MCF 10A (cell line): ENCODE results near the gene TRPM8. TPM values are rescaled to one million over a fixed set of nuclear protein-coding genes. Genes with fewer than 3 reads are reported as not detected.

Source experiments
- BruUV-seq: library from RNA; stranded (reverse); fragments of 400-500 nt; replicated peaks from 2 replicates; lab custom pipeline; 2021; lab: Mats Ljungman, UMichigan
- CTCF ChIA-PET: fragments of 300-600 bp; sonication (Branson Sonifier 250); formaldehyde crosslinking; extraction: SDS; loops from one replicate; lab custom pipeline; 2021; ENCODE audit warnings: antibody characterized with exemption, inconsistent platforms; lab: Yijun Ruan, JAX
- POLR2A ChIA-PET: fragments of 300-600, 350-650 bp; sonication (Branson Sonifier 250); formaldehyde crosslinking; extraction: SDS; loops from one replicate; lab custom pipeline; 2020; ENCODE audit warnings: antibody characterized with exemption, inconsistent platforms; lab: Yijun Ruan, JAX
- DNase-seq: peaks from one replicate; pipeline ENCODE4 v3.0.0-alpha.2; 2018; ENCODE audit not compliant: unreplicated experiment
- H3K27ac Mint-ChIP-seq: one replicate; pipeline ENCODE4 v1.8.0; 2022; ENCODE audit warnings: mild to moderate bottlenecking, low read depth, mixed read lengths; ENCODE audit not compliant: unreplicated experiment
- H3K27me3 Mint-ChIP-seq: one replicate; pipeline ENCODE4 v1.8.0; 2022; ENCODE audit warnings: mixed read lengths; ENCODE audit not compliant: insufficient read depth, unreplicated experiment
- H3K36me3 Mint-ChIP-seq: one replicate; pipeline ENCODE4 v1.8.0; 2022; ENCODE audit warnings: mild to moderate bottlenecking, moderate library complexity, mixed read lengths; ENCODE audit not compliant: insufficient read depth, unreplicated experiment
- H3K4me1 Mint-ChIP-seq: one replicate; pipeline ENCODE4 v1.8.0; 2022; ENCODE audit warnings: mixed read lengths; ENCODE audit not compliant: insufficient read depth, unreplicated experiment
- H3K4me3 Mint-ChIP-seq: one replicate; pipeline ENCODE4 v1.8.0; 2022; ENCODE audit warnings: mild to moderate bottlenecking, moderate library complexity, mixed read lengths; ENCODE audit not compliant: unreplicated experiment
- H3K9me3 Mint-ChIP-seq: one replicate; pipeline ENCODE4 v1.8.0; 2022; ENCODE audit warnings: mixed read lengths; ENCODE audit not compliant: unreplicated experiment
- intact Hi-C: fragments of 100-400 bp; cut with micrococcal nuclease; formaldehyde crosslinking; loops from 2 replicates; pipeline ENCODE4 v1.14.1; 2022
- total RNA-seq: library from RNA; stranded (reverse); gene quantifications from 2 replicates; pipeline ENCODE4 v1.2.3, GENCODE V29; 2022
- TF ChIP-seq, protein P1 (sequence below): fragments of 200-600 bp; IDR thresholded peaks from one replicate; pipeline ENCODE4 v1.8.0; 2022; ENCODE audit warnings: antibody characterized with exemption, mild to moderate bottlenecking; ENCODE audit not compliant: unreplicated experiment

The TRPM8 gene
- total RNA-seq, 1 experiment from 2014 or later, result not detected

DNA sequence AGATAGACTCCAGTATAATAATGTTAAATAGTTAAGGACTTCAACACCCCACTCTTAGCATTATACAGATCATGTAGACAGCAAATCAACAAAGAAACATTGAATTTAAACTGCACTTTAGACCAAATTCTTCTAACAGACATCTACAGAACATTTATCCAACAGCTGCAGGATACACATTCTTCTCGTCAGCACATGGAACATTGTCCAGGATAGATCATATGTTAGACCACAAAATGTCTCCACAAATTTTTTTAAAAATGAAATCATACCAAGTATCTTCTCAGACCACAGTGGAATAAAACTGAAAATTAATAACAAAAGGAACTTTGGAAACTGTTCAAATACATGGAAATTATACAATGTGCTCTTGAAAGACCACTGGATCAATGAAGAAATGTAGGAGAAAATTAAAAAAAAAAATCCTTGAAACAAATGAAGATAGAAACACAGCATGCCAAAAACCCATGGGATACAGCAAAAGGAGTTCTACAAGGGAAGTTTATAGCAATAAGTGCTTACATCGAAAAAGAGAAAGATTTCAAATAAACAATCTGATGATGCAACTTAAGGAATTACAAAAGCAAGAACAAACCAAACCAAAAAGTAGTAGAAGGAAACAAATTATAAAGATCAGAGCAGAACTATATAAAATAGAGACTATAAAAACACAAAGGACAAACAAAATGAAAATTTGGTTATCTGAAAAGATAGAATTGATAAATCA lies 121.1 kb downstream of the TRPM8 start:
- peaks cover 8% of the 10 kb centered on the region for H3K9me3 Mint-ChIP-seq
- DNase-seq, result no peak
- ChIA-PET POLR2A (no interaction called here), CTCF (interaction anchor here (0.6 kb wide), 1 partner anchor 1075 kb away, joined by 3 read pairs; no protein-coding TSS in a partner anchor)
- TF ChIP-seq, protein P1, sequence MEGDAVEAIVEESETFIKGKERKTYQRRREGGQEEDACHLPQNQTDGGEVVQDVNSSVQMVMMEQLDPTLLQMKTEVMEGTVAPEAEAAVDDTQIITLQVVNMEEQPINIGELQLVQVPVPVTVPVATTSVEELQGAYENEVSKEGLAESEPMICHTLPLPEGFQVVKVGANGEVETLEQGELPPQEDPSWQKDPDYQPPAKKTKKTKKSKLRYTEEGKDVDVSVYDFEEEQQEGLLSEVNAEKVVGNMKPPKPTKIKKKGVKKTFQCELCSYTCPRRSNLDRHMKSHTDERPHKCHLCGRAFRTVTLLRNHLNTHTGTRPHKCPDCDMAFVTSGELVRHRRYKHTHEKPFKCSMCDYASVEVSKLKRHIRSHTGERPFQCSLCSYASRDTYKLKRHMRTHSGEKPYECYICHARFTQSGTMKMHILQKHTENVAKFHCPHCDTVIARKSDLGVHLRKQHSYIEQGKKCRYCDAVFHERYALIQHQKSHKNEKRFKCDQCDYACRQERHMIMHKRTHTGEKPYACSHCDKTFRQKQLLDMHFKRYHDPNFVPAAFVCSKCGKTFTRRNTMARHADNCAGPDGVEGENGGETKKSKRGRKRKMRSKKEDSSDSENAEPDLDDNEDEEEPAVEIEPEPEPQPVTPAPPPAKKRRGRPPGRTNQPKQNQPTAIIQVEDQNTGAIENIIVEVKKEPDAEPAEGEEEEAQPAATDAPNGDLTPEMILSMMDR, result no peak
- no TSS peak for BruUV-seq
- no peak overlapping the region for H3K27ac Mint-ChIP-seq
- intact Hi-C loops, result no loop called here
- H3K4me3 Mint-ChIP-seq, result no peak overlapping the region
- H3K27me3 Mint-ChIP-seq, result no peaks in the 10 kb centered on the region
- H3K36me3 Mint-ChIP-seq, result no peaks in the 10 kb centered on the region
- no peaks in the 10 kb centered on the region for H3K4me1 Mint-ChIP-seq

DNA sequence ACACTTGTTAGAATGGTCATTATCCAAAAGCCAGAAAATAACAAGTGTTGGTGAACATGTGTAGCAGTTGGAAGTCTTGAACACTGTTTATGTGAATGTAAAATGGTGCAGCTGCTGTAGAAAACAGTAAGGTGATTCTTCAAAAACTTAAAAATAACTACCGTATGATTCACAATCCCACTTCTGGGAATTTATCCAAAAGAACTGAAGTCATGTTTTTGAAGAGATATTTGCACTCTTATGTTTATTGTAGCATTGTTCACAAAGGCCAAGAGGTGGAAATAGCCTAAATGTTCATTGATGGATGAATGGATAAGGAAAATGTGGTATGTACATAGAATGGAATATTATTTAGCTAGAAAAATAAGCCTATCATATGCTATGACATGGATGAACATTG lies 127.0 kb downstream of the TRPM8 start:
- no peaks in the 10 kb centered on the region for H3K36me3 Mint-ChIP-seq
- ChIA-PET CTCF (no interaction called here), POLR2A (no interaction called here)
- H3K27me3 Mint-ChIP-seq, result no peaks in the 10 kb centered on the region
- H3K27ac Mint-ChIP-seq, result peak overlapping the region; percentile 39
- BruUV-seq, result no TSS peak
- DNase-seq, result peak; percentile 66
- intact Hi-C loops, result no loop called here
- no peak overlapping the region for H3K4me3 Mint-ChIP-seq
- peaks cover 18% of the 10 kb centered on the region for H3K4me1 Mint-ChIP-seq
- TF ChIP-seq, protein P1, result no peak
- peaks cover 15% of the 10 kb centered on the region for H3K9me3 Mint-ChIP-seq

DNA sequence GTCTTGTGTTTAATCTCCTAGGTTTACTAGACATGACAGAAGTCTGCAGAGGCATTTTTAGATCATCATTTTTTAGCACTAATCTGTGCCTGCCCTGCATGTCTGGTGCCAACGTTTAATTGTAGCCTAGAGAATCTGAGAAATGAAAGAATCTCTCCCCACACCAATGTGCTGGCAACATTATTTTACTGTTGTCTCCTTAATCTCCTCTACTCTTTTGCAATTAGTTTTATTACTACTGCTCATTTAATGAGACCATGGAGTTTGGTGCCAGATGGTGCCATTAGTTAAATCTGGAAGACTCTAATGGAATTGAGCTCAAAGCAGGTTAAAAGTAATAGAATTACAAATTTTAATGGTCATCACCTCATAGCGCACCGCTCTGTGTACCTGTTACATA lies 129.3 kb downstream of the TRPM8 start:
- peaks cover 15% of the 10 kb centered on the region for H3K9me3 Mint-ChIP-seq
- intact Hi-C loops, result no loop called here
- no TSS peak for BruUV-seq
- ChIA-PET POLR2A (no interaction called here), CTCF (interaction anchor here (0.6 to 1.1 kb wide), 3 partner anchors 13 to 821 kb away, joined by 3 read pairs; no protein-coding TSS in a partner anchor)
- H3K36me3 Mint-ChIP-seq, result no peaks in the 10 kb centered on the region
- no peak overlapping the region for H3K27ac Mint-ChIP-seq
- DNase-seq, result no peak
- H3K4me1 Mint-ChIP-seq, result peaks cover 18% of the 10 kb centered on the region
- no peak overlapping the region for H3K4me3 Mint-ChIP-seq
- TF ChIP-seq, protein P1, result no peak
- H3K27me3 Mint-ChIP-seq, result no peaks in the 10 kb centered on the region

DNA sequence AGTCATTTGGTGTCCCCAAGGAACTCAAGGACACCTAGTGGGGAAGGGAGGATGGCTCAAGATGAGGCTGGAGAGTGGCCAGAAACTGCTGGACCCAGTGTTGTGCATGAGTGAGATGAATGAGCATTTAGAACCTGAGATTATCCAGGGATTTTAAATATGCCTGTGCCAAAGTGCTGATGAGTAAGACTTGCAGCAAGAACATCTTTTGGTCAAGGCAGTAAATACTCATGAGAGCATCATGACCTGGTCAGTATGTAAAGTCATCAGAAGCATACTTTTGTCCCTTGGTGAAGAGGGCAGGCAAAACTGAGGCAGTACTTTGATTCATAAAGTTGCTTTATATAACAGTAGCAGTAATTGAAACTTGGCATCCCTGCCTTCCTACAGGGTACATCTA lies 130.2 kb downstream of the TRPM8 start:
- BruUV-seq, result no TSS peak
- ChIA-PET CTCF (interaction anchor here (0.6 to 1.1 kb wide), 3 partner anchors 12 to 820 kb away, joined by 3 to 4 read pairs (median 3); no protein-coding TSS in a partner anchor), POLR2A (no interaction called here)
- TF ChIP-seq, protein P1, result no peak
- intact Hi-C loops, result no loop called here
- peaks cover 15% of the 10 kb centered on the region for H3K9me3 Mint-ChIP-seq
- H3K4me3 Mint-ChIP-seq, result no peak overlapping the region
- H3K27me3 Mint-ChIP-seq, result no peaks in the 10 kb centered on the region
- DNase-seq, result no peak
- H3K27ac Mint-ChIP-seq, result no peak overlapping the region
- H3K4me1 Mint-ChIP-seq, result peaks cover 18% of the 10 kb centered on the region
- H3K36me3 Mint-ChIP-seq, result no peaks in the 10 kb centered on the region
